ENCODE measurements around the gene FAM83D.
"Not testable (repeated sequence)": the region's sequence is repeated elsewhere in the genome, so short reads cannot be mapped to it uniquely, and the experiment has no call there.

The FAM83D gene

GRCh38 chr20:38991814-38992704 is 65.8 kb downstream of the FAM83D start:
- no peak overlapping the region for H3K27ac ChIP-seq

GRCh38 chr20:38995536-38996044 is 69.4 kb downstream of the FAM83D start:
- Histone ChIP-seq H3K27ac (no peak overlapping the region), H3K4me3 (no peak overlapping the region)

More at GRCh38 chr20:38991814-38992704, 65.8 kb downstream of the FAM83D start:
- H3K4me3 ChIP-seq, result no peak overlapping the region

- H3K27ac ChIP-seq, H3K4me3 ChIP-seq: not testable (repeated sequence)
These were observed 70.6 kb downstream of the FAM83D start for GRCh38 chr20:38996866-38997265.

- H3K27ac ChIP-seq, result no peak overlapping the region
- no peak overlapping the region for H3K4me3 ChIP-seq
These were observed 71.4 kb downstream of the FAM83D start for GRCh38 chr20:38997622-38998021.

GRCh38 chr20:38999217-38999616 is 73.0 kb downstream of the FAM83D start:
- H3K27ac ChIP-seq, result no peak overlapping the region
- H3K4me3 ChIP-seq, result no peak overlapping the region

GRCh38 chr20:38999965-39000910 is 74.0 kb downstream of the FAM83D start:
- Histone ChIP-seq H3K27ac (no peak overlapping the region), H3K4me3 (no peak overlapping the region)

Measured in skin epidermis (tissue), 12 donors.